OCI-LY1 (cell line): ENCODE results near the gene LECT2.

Source experiments
- H2AFZ ChIP-seq: fragments of 200-600 bp; sonication (generic), shearing (Covaris generic); 2 replicates; pipeline ENCODE4 v1.6.0; 2014; ENCODE audit warnings: antibody characterized with exemption, mild to moderate bottlenecking, low read length
- H3F3A ChIP-seq: fragments of 200-600 bp; sonication (generic), shearing (Covaris generic); 2 replicates; pipeline ENCODE4 v1.6.0; 2014; ENCODE audit warnings: mild to moderate bottlenecking, antibody characterized with exemption, low read length, moderate library complexity; ENCODE audit not compliant: insufficient read depth
- H3K27ac ChIP-seq: fragments of 200-600 bp; sonication (generic); 2 replicates; pipeline ENCODE4 v1.5.1; 2014; ENCODE audit warnings: low read length, mixed run types, mild to moderate bottlenecking, low read depth; ENCODE audit not compliant: poor library complexity, severe bottlenecking
- H3K27me3 ChIP-seq: fragments of 200-600 bp; sonication (generic); 2 replicates; pipeline ENCODE4 v1.6.0; 2014; ENCODE audit warnings: antibody characterized with exemption, mild to moderate bottlenecking, low read length, moderate library complexity; ENCODE audit not compliant: insufficient read depth
- H3K36me3 ChIP-seq: fragments of 200-600 bp; sonication (generic); 2 replicates; pipeline ENCODE4 v1.6.1; 2014; ENCODE audit warnings: mild to moderate bottlenecking, antibody characterized with exemption, low read length, moderate library complexity, mixed read lengths; ENCODE audit not compliant: insufficient read depth
- H3K4me1 ChIP-seq: fragments of 200-600 bp; sonication (generic); 2 replicates; pipeline ENCODE4 v1.5.1; 2014; ENCODE audit warnings: mild to moderate bottlenecking, low read length, moderate library complexity; ENCODE audit not compliant: insufficient read depth, severe bottlenecking
- H3K4me2 ChIP-seq: fragments of 200-600 bp; sonication (generic), shearing (Covaris generic); 2 replicates; pipeline ENCODE4 v1.6.1; 2014; ENCODE audit warnings: low read length
- H3K4me3 ChIP-seq: fragments of 200-600 bp; sonication (generic); 2 replicates; pipeline ENCODE4 v1.5.1; 2014; ENCODE audit warnings: low read length, low read depth, mild to moderate bottlenecking, mixed read lengths; ENCODE audit not compliant: poor library complexity, severe bottlenecking
- H3K79me2 ChIP-seq: fragments of 200-600 bp; shearing (Covaris generic); 2 replicates; pipeline ENCODE4 v1.6.1; 2016; ENCODE audit warnings: mixed run types, low read length, mixed read lengths; ENCODE audit not compliant: insufficient read depth
- H3K9ac ChIP-seq: fragments of 200-600 bp; sonication (generic), shearing (Covaris generic); 2 replicates; pipeline ENCODE4 v1.6.1; 2014; ENCODE audit warnings: mild to moderate bottlenecking, low read length, mixed read lengths
- H3K9me2 ChIP-seq: fragments of 200-600 bp; sonication (generic), shearing (Covaris generic); 2 replicates; pipeline ENCODE4 v1.6.1; 2014; ENCODE audit warnings: low read depth, mild to moderate bottlenecking, low read length, mixed read lengths
- H3K9me3 ChIP-seq: fragments of 200-600 bp; shearing (Covaris generic); 2 replicates; pipeline ENCODE4 v1.6.1; 2014; ENCODE audit warnings: low read length, mixed read lengths
- H4K20me1 ChIP-seq: fragments of 200-600 bp; sonication (generic), shearing (Covaris generic); 2 replicates; pipeline ENCODE4 v1.6.0; 2016; ENCODE audit warnings: mild to moderate bottlenecking, low read length; ENCODE audit not compliant: insufficient read depth
- EZH2 ChIP-seq: fragments of 200-600 bp; sonication (generic), shearing (Covaris generic); IDR thresholded peaks from 2 replicates; pipeline ENCODE4 v1.8.0; 2017; ENCODE audit warnings: borderline replicate concordance, mixed run types, mild to moderate bottlenecking, antibody characterized with exemption, low read length, moderate library complexity, mixed read lengths
- TF ChIP-seq, protein P1 (sequence below): fragments of 200-600 bp; sonication (generic), shearing (Covaris generic); IDR thresholded peaks from 2 replicates; pipeline ENCODE4 v1.5.1; 2017; ENCODE audit warnings: mild to moderate bottlenecking, antibody characterized with exemption, low read length, moderate library complexity, mixed read lengths

The LECT2 gene

DNA sequence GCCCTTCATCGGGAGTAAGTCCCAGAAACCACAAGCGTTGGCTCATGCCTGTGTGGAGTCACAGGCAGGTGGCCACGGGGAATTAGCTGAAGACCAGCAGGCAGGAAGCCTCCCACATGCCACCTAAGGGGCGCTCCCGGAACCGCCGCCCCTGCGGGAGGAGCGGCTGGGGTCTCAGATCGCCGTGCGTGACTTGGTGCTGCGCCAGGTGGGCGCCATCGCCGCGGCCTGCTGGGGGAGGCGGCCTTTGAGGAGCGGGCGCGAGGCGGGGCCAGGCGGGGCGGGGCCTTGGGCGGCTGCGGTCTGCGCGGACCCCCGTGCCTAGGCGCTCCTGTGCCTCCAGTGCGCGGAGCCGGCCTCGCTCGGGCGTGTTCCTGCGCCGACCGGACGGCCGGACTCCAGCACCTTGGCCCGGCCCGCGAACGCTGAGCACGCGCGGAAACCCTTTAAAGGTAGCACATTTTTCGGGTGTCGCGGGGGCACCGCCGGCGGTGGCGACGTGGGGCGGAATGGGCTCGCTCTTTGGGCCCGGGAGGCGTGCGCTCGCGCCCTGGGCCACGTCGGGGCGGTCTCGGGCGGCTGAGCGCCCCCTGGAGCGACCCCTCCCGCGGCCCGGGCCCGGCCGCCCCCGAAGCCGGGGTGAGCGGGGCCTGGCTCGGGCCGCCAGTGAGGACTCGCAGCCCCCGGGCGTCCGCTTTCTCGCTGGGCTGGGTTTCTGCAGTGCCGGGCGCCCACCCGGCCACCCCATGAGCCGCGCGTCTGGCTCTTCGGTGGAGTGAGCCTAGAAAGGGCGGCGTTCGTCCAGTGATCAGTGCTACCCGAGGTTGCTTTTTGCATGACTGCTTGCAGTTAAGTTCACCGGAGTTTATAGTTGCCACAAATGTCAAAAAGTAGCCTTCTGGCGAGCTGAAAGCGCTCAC, 24.5 kb downstream of the LECT2 start:
- no peaks in the 10 kb centered on the region for H4K20me1 ChIP-seq
- H3K4me2 ChIP-seq: no peak overlapping the region
- H3K9me2 ChIP-seq: no peaks in the 10 kb centered on the region
- H3K79me2 ChIP-seq: no peaks in the 10 kb centered on the region
- H3K27me3 ChIP-seq: no peaks in the 10 kb centered on the region
- H3K4me1 ChIP-seq: no peaks in the 10 kb centered on the region
- no peak overlapping the region for H2AFZ ChIP-seq
- H3F3A ChIP-seq: no peaks in the 10 kb centered on the region
- H3K27ac ChIP-seq: no peak overlapping the region
- no peaks in the 10 kb centered on the region for H3K9me3 ChIP-seq
- no peaks in the 10 kb centered on the region for H3K36me3 ChIP-seq
- no peak overlapping the region for H3K9ac ChIP-seq
- no peak overlapping the region for H3K4me3 ChIP-seq
- TF ChIP-seq, protein P1, sequence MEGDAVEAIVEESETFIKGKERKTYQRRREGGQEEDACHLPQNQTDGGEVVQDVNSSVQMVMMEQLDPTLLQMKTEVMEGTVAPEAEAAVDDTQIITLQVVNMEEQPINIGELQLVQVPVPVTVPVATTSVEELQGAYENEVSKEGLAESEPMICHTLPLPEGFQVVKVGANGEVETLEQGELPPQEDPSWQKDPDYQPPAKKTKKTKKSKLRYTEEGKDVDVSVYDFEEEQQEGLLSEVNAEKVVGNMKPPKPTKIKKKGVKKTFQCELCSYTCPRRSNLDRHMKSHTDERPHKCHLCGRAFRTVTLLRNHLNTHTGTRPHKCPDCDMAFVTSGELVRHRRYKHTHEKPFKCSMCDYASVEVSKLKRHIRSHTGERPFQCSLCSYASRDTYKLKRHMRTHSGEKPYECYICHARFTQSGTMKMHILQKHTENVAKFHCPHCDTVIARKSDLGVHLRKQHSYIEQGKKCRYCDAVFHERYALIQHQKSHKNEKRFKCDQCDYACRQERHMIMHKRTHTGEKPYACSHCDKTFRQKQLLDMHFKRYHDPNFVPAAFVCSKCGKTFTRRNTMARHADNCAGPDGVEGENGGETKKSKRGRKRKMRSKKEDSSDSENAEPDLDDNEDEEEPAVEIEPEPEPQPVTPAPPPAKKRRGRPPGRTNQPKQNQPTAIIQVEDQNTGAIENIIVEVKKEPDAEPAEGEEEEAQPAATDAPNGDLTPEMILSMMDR: no peak
- TF ChIP-seq EZH2: no peak

DNA sequence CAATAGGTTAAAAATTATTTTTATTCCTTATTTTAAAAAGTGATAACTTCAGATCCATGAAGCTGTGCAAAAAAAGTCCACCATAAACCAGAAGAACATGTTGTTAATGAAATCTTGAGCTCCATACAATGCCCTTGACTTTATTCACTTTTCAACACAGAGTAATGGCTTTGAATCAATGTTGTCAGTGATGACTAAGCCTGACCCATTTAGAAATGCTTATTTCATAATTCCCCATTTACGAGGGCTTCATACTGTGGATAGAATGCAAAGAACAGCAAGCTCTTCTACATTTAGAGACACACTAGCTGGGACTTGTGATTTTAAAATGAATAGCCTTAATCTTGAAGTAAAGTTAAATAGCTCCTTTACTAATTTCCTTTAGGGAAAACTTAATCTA, 33.4 kb downstream of the LECT2 start:
- Histone ChIP-seq H3K4me3 (no peak overlapping the region), H3F3A (no peaks in the 10 kb centered on the region), H3K27me3 (no peaks in the 10 kb centered on the region), H3K79me2 (no peaks in the 10 kb centered on the region), H3K9me2 (no peaks in the 10 kb centered on the region), H3K4me2 (no peak overlapping the region), H4K20me1 (no peaks in the 10 kb centered on the region), H3K4me1 (no peaks in the 10 kb centered on the region), H3K9me3 (no peaks in the 10 kb centered on the region), H3K9ac (no peak overlapping the region), H3K27ac (no peak overlapping the region), H2AFZ (no peak overlapping the region), H3K36me3 (no peaks in the 10 kb centered on the region)
- TF ChIP-seq EZH2: no peak
- TF ChIP-seq, protein P1: no peak

DNA sequence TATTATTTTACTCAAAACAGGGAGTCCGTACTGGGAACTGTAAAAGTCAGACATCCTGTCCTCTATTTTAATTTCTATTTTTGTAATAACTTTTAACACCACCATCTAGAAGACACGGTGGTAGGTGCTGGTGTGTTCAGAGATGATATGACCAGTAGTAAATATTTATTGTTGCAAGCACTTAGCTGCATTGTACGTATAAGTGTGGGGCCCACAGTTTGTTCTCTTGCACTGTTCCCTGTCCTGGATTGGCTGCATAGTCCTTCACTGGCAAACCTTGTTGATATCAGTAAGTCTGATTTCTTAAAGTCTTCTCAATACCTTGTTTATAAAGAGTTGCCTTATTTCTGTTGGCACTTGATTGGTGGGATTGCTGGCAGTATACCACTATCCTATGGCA, 34.6 kb downstream of the LECT2 start:
- no peaks in the 10 kb centered on the region for H3K4me1 ChIP-seq
- no peaks in the 10 kb centered on the region for H3K36me3 ChIP-seq
- no peak for TF ChIP-seq EZH2
- TF ChIP-seq, protein P1: no peak
- no peaks in the 10 kb centered on the region for H3K27me3 ChIP-seq
- no peaks in the 10 kb centered on the region for H3F3A ChIP-seq
- H3K4me3 ChIP-seq: no peak overlapping the region
- no peaks in the 10 kb centered on the region for H4K20me1 ChIP-seq
- H3K9ac ChIP-seq: no peak overlapping the region
- no peak overlapping the region for H2AFZ ChIP-seq
- no peak overlapping the region for H3K4me2 ChIP-seq
- no peak overlapping the region for H3K27ac ChIP-seq
- no peaks in the 10 kb centered on the region for H3K9me3 ChIP-seq
- H3K79me2 ChIP-seq: no peaks in the 10 kb centered on the region
- no peaks in the 10 kb centered on the region for H3K9me2 ChIP-seq
